ENCODE measurements around the gene TMEM167A. TPM values are rescaled to one million over a fixed set of nuclear protein-coding genes. Genes with fewer than 3 reads are reported as not detected.

TMEM167A gene
- total RNA-seq, 6 experiments from 2014 or later: 125 to 164 (median 141) TPM

DNA sequence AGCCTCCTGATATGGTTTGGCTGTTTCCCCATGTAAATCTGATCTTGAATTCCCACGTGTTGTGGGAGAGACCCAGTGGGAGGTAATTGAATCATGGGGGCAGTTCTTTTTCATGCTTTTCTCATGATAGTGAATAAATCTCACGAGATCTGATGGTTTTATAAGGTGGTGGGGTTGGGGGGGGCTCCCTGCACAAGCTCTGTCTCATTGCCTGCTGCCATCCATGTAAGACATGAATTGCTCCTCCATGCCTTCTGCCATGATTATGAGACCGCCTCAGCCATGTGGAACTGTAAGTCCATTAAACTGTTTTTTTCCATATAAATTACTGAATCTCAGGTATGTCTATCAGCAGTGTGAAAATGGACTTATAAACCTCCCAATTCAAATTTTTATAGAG, 13.0 kb upstream of the TMEM167A start:
- TF ChIP-seq, protein P1, sequence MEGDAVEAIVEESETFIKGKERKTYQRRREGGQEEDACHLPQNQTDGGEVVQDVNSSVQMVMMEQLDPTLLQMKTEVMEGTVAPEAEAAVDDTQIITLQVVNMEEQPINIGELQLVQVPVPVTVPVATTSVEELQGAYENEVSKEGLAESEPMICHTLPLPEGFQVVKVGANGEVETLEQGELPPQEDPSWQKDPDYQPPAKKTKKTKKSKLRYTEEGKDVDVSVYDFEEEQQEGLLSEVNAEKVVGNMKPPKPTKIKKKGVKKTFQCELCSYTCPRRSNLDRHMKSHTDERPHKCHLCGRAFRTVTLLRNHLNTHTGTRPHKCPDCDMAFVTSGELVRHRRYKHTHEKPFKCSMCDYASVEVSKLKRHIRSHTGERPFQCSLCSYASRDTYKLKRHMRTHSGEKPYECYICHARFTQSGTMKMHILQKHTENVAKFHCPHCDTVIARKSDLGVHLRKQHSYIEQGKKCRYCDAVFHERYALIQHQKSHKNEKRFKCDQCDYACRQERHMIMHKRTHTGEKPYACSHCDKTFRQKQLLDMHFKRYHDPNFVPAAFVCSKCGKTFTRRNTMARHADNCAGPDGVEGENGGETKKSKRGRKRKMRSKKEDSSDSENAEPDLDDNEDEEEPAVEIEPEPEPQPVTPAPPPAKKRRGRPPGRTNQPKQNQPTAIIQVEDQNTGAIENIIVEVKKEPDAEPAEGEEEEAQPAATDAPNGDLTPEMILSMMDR (IDR thresholded peaks at IDR 0.05): no peak
- H3K27ac Mint-ChIP-seq: no peak overlapping the region
- no peak overlapping the region for H3K4me3 Mint-ChIP-seq
- H3K4me1 Mint-ChIP-seq (ENCODE audit: low read depth): peaks cover 3% of the 10 kb centered on the region
- no peaks in the 10 kb centered on the region for H3K27me3 Mint-ChIP-seq (ENCODE audit: insufficient read depth)
- peaks cover 25% of the 10 kb centered on the region for H3K36me3 Mint-ChIP-seq (ENCODE audit: low read depth)
- peaks cover 21% of the 10 kb centered on the region for H3K9me3 Mint-ChIP-seq
- DNase-seq: no peak

GRCh38 chr5:83085106-83085505, 7.9 kb upstream of the TMEM167A start:
- DNase-seq: no peak
- TF ChIP-seq, protein P1 (IDR thresholded peaks at IDR 0.05): no peak
- H3K4me3 Mint-ChIP-seq: no peak overlapping the region
- no peaks in the 10 kb centered on the region for H3K27me3 Mint-ChIP-seq (ENCODE audit: insufficient read depth)
- no peaks in the 10 kb centered on the region for H3K4me1 Mint-ChIP-seq (ENCODE audit: low read depth)
- H3K9me3 Mint-ChIP-seq: no peaks in the 10 kb centered on the region
- no peak overlapping the region for H3K27ac Mint-ChIP-seq
- H3K36me3 Mint-ChIP-seq (ENCODE audit: low read depth): no peaks in the 10 kb centered on the region

GRCh38 chr5:83084336-83084735, 7.1 kb upstream of the TMEM167A start:
- no peak overlapping the region for H3K27ac Mint-ChIP-seq
- no peaks in the 10 kb centered on the region for H3K27me3 Mint-ChIP-seq (ENCODE audit: insufficient read depth)
- TF ChIP-seq, protein P1 (IDR thresholded peaks at IDR 0.05): no peak
- H3K9me3 Mint-ChIP-seq: no peaks in the 10 kb centered on the region
- no peaks in the 10 kb centered on the region for H3K36me3 Mint-ChIP-seq (ENCODE audit: low read depth)
- no peaks in the 10 kb centered on the region for H3K4me1 Mint-ChIP-seq (ENCODE audit: low read depth)
- H3K4me3 Mint-ChIP-seq: no peak overlapping the region
- DNase-seq: no peak

DNA sequence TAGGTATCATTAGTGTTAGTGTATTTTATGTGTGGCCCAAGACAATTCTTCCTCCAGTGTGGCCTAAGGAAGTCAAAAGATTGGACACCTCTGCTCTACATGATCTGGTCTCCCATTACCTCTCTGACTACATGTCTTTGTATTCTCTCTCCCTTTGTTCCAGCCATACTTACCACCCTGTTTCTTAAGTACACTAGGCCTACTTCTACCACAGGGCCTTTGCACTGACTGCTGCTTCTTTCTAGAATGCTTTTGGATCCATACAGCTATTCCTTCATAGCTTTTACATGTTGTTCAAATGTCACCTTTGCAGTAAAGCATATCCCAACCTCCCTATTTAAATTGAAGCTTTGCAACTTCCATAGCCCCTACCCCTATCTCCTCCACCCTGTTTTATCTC, 5.6 kb upstream of the TMEM167A start:
- H3K9me3 Mint-ChIP-seq: no peaks in the 10 kb centered on the region
- no peaks in the 10 kb centered on the region for H3K27me3 Mint-ChIP-seq (ENCODE audit: insufficient read depth)
- no peaks in the 10 kb centered on the region for H3K36me3 Mint-ChIP-seq (ENCODE audit: low read depth)
- no peak for DNase-seq
- H3K27ac Mint-ChIP-seq: no peak overlapping the region
- peaks cover 11% of the 10 kb centered on the region for H3K4me1 Mint-ChIP-seq (ENCODE audit: low read depth)
- TF ChIP-seq, protein P1 (IDR thresholded peaks at IDR 0.05): no peak
- no peak overlapping the region for H3K4me3 Mint-ChIP-seq

GRCh38 chr5:83077662-83078261, 568 bp upstream of the TMEM167A start:
- peaks cover 44% of the 10 kb centered on the region for H3K4me1 Mint-ChIP-seq (ENCODE audit: low read depth)
- no peaks in the 10 kb centered on the region for H3K9me3 Mint-ChIP-seq
- H3K27me3 Mint-ChIP-seq (ENCODE audit: insufficient read depth): peaks cover 3% of the 10 kb centered on the region
- peak overlapping the region; percentile 100 for H3K4me3 Mint-ChIP-seq
- peak overlapping the region; percentile 100 for H3K27ac Mint-ChIP-seq
- no peak for DNase-seq
- TF ChIP-seq, protein P1 (IDR thresholded peaks at IDR 0.05): no peak
- peaks cover 32% of the 10 kb centered on the region for H3K36me3 Mint-ChIP-seq (ENCODE audit: low read depth)

All from HFFc6 (cell line).